H9 (cell line): ENCODE results near the gene NPHS1. TPM values are rescaled to one million over a fixed set of nuclear protein-coding genes. Genes with fewer than 3 reads are reported as not detected.

Experiments used
- DNase-seq: peaks from one replicate; pipeline ENCODE4 v3.0.0-alpha.2; 2017
- H2AFZ ChIP-seq: one replicate; pipeline ENCODE4 v1.6.1; 2013; ENCODE audit warnings: mild to moderate bottlenecking, low read length, control low read depth, moderate library complexity
- H2AK5ac ChIP-seq: 2 replicates; pipeline ENCODE4 v1.6.1; 2013; ENCODE audit warnings: low read length, control low read depth, mixed read lengths; ENCODE audit not compliant: insufficient read length
- H2BK120ac ChIP-seq: one replicate; pipeline ENCODE4 v1.6.1; 2013; ENCODE audit warnings: low read depth, mild to moderate bottlenecking, low read length, control low read depth, inconsistent platforms; ENCODE audit not compliant: poor library complexity, severe bottlenecking
- H2BK12ac ChIP-seq: 2 replicates; pipeline ENCODE4 v1.6.1; 2013; ENCODE audit warnings: low read length, control low read depth, mixed read lengths, low read depth; ENCODE audit not compliant: insufficient read length
- H2BK15ac ChIP-seq: 2 replicates; pipeline ENCODE4 v1.6.1; 2013; ENCODE audit warnings: low read depth, low read length, control low read depth
- H2BK20ac ChIP-seq: one replicate; pipeline ENCODE4 v1.6.1; 2013; ENCODE audit warnings: low read depth, mild to moderate bottlenecking, low read length, control low read depth, inconsistent platforms; ENCODE audit not compliant: poor library complexity, severe bottlenecking
- H2BK5ac ChIP-seq: 2 replicates; pipeline ENCODE4 v1.6.1; 2013; ENCODE audit warnings: low read length, control low read depth, mixed read lengths; ENCODE audit not compliant: insufficient read length
- H3K14ac ChIP-seq: 2 replicates; pipeline ENCODE4 v1.6.1; 2013; ENCODE audit warnings: low read length, control low read depth; ENCODE audit not compliant: insufficient read depth
- H3K18ac ChIP-seq: 2 replicates; pipeline ENCODE4 v1.6.1; 2013; ENCODE audit warnings: low read depth, mild to moderate bottlenecking, mixed read lengths, low read length, control low read depth; ENCODE audit not compliant: insufficient read length
- H3K23ac ChIP-seq: 2 replicates; pipeline ENCODE4 v1.6.1; 2013; ENCODE audit warnings: low read length, control low read depth, mixed read lengths, low read depth; ENCODE audit not compliant: insufficient read length
- H3K23me2 ChIP-seq: 2 replicates; pipeline ENCODE4 v1.6.1; 2013; ENCODE audit warnings: low read depth, mild to moderate bottlenecking, mixed read lengths, low read length, control low read depth; ENCODE audit not compliant: insufficient read length, poor library complexity, severe bottlenecking
- H3K27ac ChIP-seq: 2 replicates; pipeline ENCODE4 v1.5.1; 2013; ENCODE audit warnings: low read length, control low read depth, mixed read lengths, low read depth; ENCODE audit not compliant: insufficient read length
- H3K27me3 ChIP-seq: 2 replicates; pipeline ENCODE4 v1.6.1; 2013; ENCODE audit warnings: low read length, control low read depth, inconsistent platforms; ENCODE audit not compliant: insufficient read depth
- H3K4ac ChIP-seq: 2 replicates; pipeline ENCODE4 v1.6.1; 2013; ENCODE audit warnings: low read depth, mild to moderate bottlenecking, control low read depth, inconsistent platforms, low read length, moderate library complexity
- H3K4me1 ChIP-seq: 2 replicates; pipeline ENCODE4 v1.6.1; 2013; ENCODE audit warnings: low read length, control low read depth, inconsistent platforms; ENCODE audit not compliant: insufficient read depth
- H3K4me2 ChIP-seq: 2 replicates; pipeline ENCODE4 v1.6.1; 2013; ENCODE audit warnings: low read length, control low read depth, mixed read lengths; ENCODE audit not compliant: insufficient read length, insufficient read depth
- H3K56ac ChIP-seq: 2 replicates; pipeline ENCODE4 v1.6.1; 2013; ENCODE audit warnings: low read depth, mild to moderate bottlenecking, mixed read lengths, low read length, control low read depth; ENCODE audit not compliant: insufficient read length
- H3K79me1 ChIP-seq: 2 replicates; pipeline ENCODE4 v1.6.1; 2013; ENCODE audit warnings: low read depth, mild to moderate bottlenecking, moderate library complexity, low read length, control low read depth, inconsistent platforms; ENCODE audit not compliant: insufficient read depth, poor library complexity, severe bottlenecking
- H3K79me2 ChIP-seq: 2 replicates; pipeline ENCODE4 v1.6.1; 2013; ENCODE audit warnings: low read length, control low read depth, inconsistent platforms; ENCODE audit not compliant: insufficient read depth
- H3K9ac ChIP-seq: 2 replicates; pipeline ENCODE4 v1.6.1; 2013; ENCODE audit warnings: low read length, control low read depth, mixed read lengths; ENCODE audit not compliant: insufficient read length; ENCODE audit errors: extremely low read depth
- H3K9me3 ChIP-seq: one replicate; pipeline ENCODE4 v1.6.1; 2013; ENCODE audit warnings: low read depth, low read length, inconsistent platforms; ENCODE audit not compliant: control insufficient read depth
- H3T11ph ChIP-seq: one replicate; pipeline ENCODE4 v1.6.1; 2013; ENCODE audit warnings: mild to moderate bottlenecking, low read length, control low read depth, inconsistent platforms
- H4K20me1 ChIP-seq: one replicate; pipeline ENCODE4 v1.6.1; 2013; ENCODE audit not compliant: control insufficient read depth, insufficient read length, insufficient read depth
- H4K5ac ChIP-seq: 2 replicates; pipeline ENCODE4 v1.6.1; 2013; ENCODE audit warnings: low read depth, mild to moderate bottlenecking, mixed read lengths, low read length, control low read depth; ENCODE audit not compliant: insufficient read length
- H4K8ac ChIP-seq: replicated peaks from 2 replicates; pipeline ENCODE4 v1.6.1; 2013; ENCODE audit warnings: low read length, control low read depth, mixed read lengths, low read depth; ENCODE audit not compliant: insufficient read length
- H4K91ac ChIP-seq: 2 replicates; pipeline ENCODE4 v1.6.1; 2013; ENCODE audit warnings: low read depth, mild to moderate bottlenecking, moderate library complexity, mixed read lengths, low read length, control low read depth; ENCODE audit not compliant: insufficient read length
- H3K27ac Mint-ChIP-seq, 3 experiments: 2 replicates in 2 of 3; 3 replicates in 1 of 3; pipeline ENCODE4 v1.8.0; 2020 to 2021; ENCODE audit warnings: mixed read lengths in 3 of 3, mild to moderate bottlenecking in 1 of 3, moderate library complexity in 1 of 3
- H3K27me3 Mint-ChIP-seq: 2 replicates; pipeline ENCODE4 v1.8.0; 2021; ENCODE audit warnings: low read depth, mild to moderate bottlenecking, moderate library complexity, mixed read lengths
- H3K36me3 Mint-ChIP-seq, 3 experiments: 2 replicates in 2 of 3; 3 replicates in 1 of 3; pipeline ENCODE4 v1.8.0; 2020 to 2021; ENCODE audit warnings: low read depth in 3 of 3, mixed read lengths in 3 of 3; ENCODE audit not compliant: insufficient read depth in 1 of 3
- H3K4me1 Mint-ChIP-seq, 2 experiments: 2 replicates each; pipeline ENCODE4 v1.8.0; 2020; ENCODE audit warnings: mixed read lengths in 2 of 2
- H3K4me3 Mint-ChIP-seq, 2 experiments: 2 replicates in 1 of 2; 3 replicates in 1 of 2; pipeline ENCODE4 v1.8.0; 2020 to 2021; ENCODE audit warnings: mild to moderate bottlenecking in 2 of 2, mixed read lengths in 2 of 2, moderate library complexity in 1 of 2
- H3K9me3 Mint-ChIP-seq, 2 experiments: 2 replicates in 1 of 2; 3 replicates in 1 of 2; pipeline ENCODE4 v1.8.0; 2020; ENCODE audit warnings: mild to moderate bottlenecking in 2 of 2, mixed read lengths in 2 of 2, moderate library complexity in 1 of 2
- WGBS: extraction: QIAGEN DNeasy Blood & Tissue Kit; methylation state at CpG from one replicate; pipeline ENCODE4 v1.1.7; 2013; ENCODE audit warnings: missing lambda C conversion rate, low lambda C conversion rate, mixed read lengths; ENCODE audit not compliant: insufficient read length; ENCODE audit errors: extremely low coverage; 5-methylcytosine and 5-hydroxymethylcytosine counted together
- total RNA-seq: library from RNA; stranded (reverse); gene quantifications from 2 replicates; pipeline ENCODE4 v1.2.1, GENCODE V29; 2021
- TF ChIP-seq, protein P1 (sequence below): fragments of 200-600 bp; sonication (generic); conservative IDR thresholded peaks from 3 replicates; pipeline ENCODE4 v1.8.0; 2021; ENCODE audit warnings: antibody characterized with exemption, mild to moderate bottlenecking

The NPHS1 gene
- total RNA-seq, 1 experiment from 2014 or later: 0.83 TPM

DNA sequence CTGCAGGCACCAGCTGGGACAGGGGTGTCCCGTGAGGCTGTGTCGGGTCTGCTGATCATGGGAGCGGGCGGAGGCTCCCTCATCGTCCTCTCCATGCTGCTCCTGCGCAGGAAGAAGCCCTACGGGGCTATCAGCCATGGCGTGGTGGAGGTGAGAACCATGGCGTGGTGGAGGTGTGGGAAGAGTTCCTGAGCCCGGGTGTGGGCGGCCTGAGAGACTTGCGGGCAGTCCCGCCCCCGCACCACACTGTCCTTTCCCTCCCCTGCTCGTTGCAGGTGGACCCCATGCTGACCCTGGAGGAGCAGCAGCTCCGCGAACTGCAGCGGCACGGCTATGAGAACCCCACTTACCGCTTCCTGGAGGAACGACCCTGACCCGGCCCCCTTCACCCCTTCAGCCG is 26.8 kb upstream of the NPHS1 start:
- no peaks in the 10 kb centered on the region; a peak in 2 of 5 replicates for H3K9me3 Mint-ChIP-seq
- H3K36me3 Mint-ChIP-seq: peaks cover 3 to 6% (median 4%) of the 10 kb centered on the region in 3 experiments; a peak in 5 of 7 replicates
- no peak overlapping the region; a peak in 1 of 5 replicates for H3K4me3 Mint-ChIP-seq
- no peak overlapping the region; the same call in 1 of the 2 replicates for H3K14ac ChIP-seq
- no peak overlapping the region for H4K5ac ChIP-seq
- H2AFZ ChIP-seq: no peak overlapping the region
- no CpG with 5 or more reads among the region's 23 CpGs for WGBS
- H2BK20ac ChIP-seq: no peak overlapping the region
- H4K91ac ChIP-seq: no peak overlapping the region
- peaks cover 13% of the 10 kb centered on the region for H3K27me3 Mint-ChIP-seq
- H3T11ph ChIP-seq: no peak overlapping the region
- H2BK15ac ChIP-seq: no peak overlapping the region
- H3K9ac ChIP-seq: no peak overlapping the region
- H3K27me3 ChIP-seq: no peaks in the 10 kb centered on the region
- peaks cover 6 to 17% of the 10 kb centered on the region in 2 experiments for H3K4me1 Mint-ChIP-seq
- H3K4me2 ChIP-seq: no peak overlapping the region
- no peak overlapping the region for H2AK5ac ChIP-seq
- no peak overlapping the region for H3K27ac ChIP-seq
- no peak overlapping the region for H3K23ac ChIP-seq
- H2BK120ac ChIP-seq: no peak overlapping the region
- no peak overlapping the region for H3K56ac ChIP-seq
- TF ChIP-seq, protein P1, sequence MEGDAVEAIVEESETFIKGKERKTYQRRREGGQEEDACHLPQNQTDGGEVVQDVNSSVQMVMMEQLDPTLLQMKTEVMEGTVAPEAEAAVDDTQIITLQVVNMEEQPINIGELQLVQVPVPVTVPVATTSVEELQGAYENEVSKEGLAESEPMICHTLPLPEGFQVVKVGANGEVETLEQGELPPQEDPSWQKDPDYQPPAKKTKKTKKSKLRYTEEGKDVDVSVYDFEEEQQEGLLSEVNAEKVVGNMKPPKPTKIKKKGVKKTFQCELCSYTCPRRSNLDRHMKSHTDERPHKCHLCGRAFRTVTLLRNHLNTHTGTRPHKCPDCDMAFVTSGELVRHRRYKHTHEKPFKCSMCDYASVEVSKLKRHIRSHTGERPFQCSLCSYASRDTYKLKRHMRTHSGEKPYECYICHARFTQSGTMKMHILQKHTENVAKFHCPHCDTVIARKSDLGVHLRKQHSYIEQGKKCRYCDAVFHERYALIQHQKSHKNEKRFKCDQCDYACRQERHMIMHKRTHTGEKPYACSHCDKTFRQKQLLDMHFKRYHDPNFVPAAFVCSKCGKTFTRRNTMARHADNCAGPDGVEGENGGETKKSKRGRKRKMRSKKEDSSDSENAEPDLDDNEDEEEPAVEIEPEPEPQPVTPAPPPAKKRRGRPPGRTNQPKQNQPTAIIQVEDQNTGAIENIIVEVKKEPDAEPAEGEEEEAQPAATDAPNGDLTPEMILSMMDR: no peak
- no peak overlapping the region for H2BK5ac ChIP-seq
- no peak overlapping the region for H2BK12ac ChIP-seq
- peak overlapping the region in 1 of 3 experiments; percentile 59; a peak in 1 of 7 replicates for H3K27ac Mint-ChIP-seq
- DNase-seq: no peak
- H4K8ac ChIP-seq: no peak overlapping the region
- H3K79me1 ChIP-seq: no peaks in the 10 kb centered on the region
- H3K79me2 ChIP-seq: no peaks in the 10 kb centered on the region
- no peak overlapping the region for H3K18ac ChIP-seq
- H3K9me3 ChIP-seq: no peaks in the 10 kb centered on the region
- H4K20me1 ChIP-seq: no peaks in the 10 kb centered on the region
- no peaks in the 10 kb centered on the region for H3K23me2 ChIP-seq
- no peak overlapping the region for H3K4ac ChIP-seq
- H3K4me1 ChIP-seq: peaks cover 2% of the 10 kb centered on the region; the same call in 1 of the 2 replicates
